DMS 273 (cell line): ENCODE results near the gene TASP1.

ENCODE experiments used
- DNase-seq: peaks from one replicate; lab custom pipeline; 2025; ENCODE audit not compliant: unreplicated experiment; lab: John Stamatoyannopoulos, UW

The TASP1 gene

DNA sequence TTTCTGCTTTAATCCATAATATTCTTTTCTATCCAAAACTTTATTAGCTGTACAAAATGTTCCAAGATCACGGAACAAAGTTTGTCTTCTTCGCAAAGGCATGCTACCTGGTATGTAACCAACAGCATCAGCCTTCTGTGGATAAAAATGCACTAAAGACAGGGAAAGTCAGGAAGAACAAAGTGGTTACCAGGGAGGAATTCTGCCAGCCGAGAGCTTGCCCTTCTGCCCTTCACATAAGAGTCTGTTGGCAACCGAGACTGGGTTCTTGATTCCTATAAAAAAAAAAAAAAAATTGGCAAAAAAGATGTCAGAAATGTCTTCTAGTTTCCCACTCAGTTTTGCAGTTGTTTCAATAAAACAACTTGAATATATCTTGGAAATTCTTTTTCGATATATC lies 58.0 kb downstream of the TASP1 start:
- DNase-seq: no peak

DNA sequence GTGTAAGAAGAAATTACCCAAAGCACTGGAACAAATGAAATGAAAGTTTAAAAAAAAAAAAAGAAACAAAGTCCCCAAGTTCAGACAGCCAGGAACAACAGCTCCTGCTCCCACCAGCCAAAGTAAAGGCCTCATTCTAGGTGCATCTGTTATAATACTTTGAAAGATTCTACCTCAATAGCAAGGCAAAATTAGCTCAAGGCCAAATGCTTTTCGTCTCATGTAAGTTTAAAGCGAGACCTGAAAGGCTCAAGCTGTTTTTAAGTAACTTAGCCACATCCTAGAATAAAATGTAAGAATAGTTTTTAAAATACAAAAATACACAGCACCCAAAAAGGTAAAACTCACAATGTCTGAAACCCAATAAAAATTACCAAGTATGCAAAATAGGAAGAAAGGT lies 64.7 kb downstream of the TASP1 start:
- no peak for DNase-seq

DNA sequence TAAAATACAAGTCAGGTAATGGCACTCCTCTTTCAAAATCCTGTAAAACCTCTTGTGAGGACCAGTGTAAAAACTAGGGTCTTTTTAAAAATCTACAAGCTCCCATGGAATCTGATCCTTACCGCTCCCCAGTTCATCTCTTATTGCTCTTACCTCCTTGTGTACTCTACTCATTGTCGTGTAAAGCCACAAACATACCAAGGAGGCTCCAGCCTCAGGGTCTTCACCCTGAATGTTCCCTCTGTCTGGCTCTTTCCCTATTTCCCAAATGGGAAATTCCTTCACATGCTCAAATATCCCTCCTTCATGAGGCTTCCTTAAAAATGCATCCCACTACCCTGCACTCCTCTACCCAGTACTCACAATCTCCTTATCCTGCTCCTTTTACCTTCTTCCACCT lies 67.1 kb downstream of the TASP1 start:
- no peak for DNase-seq

DNA sequence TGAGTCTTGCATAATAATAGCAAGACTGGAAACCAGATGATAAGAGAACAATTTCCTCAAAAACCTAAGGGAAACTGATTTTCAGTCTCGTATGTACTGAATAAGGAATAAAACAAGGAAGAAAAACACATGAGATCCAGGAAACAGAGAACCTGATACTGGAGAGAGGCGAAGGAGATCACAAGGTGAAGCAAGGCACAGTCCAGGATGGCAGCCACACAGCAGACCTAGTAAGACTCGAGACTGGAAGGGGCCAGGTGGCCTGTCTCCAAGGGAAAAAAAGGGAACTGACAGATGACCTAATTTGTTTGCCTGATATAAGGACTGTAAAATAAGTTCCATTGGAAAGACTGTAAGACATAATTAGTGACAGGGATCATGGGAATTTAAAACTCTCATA lies 71.1 kb downstream of the TASP1 start:
- peak; percentile 60 for DNase-seq

DNA sequence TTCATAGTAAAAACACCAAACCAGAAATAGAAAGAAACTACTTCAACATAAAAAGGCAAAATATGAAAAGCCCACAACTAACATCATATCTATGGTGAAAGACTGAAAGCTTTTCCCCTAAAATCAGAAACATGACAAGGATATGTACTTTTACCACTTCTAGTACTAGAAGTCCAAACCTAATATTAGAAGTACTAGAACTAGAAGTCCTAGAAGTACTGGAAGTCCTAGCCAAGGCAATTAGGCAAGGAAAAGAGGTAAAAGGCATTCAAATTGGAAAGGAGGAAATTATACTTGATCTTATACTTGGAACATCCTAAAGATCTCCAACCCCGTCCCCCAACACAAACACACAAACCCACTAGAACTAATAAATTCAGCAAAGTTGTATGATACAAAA lies 74.9 kb downstream of the TASP1 start:
- DNase-seq: no peak

DNA sequence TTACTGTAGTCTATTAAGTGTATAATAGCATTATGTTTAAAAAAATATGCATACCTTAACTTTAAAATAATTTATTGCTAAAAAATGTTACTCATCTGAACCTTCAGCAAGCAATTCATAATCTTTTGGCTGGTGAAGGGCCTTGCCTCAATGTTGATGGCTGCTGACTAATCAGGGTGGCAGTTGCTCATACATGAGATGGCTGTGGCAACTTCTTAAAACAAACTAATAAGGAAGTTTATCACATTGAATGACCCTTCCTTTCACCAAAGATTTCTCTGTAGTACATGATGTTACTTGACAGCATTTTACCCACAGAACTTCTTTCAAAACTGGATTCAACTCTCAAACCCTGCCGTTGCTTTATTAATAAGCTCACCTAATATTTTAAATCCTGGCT lies 84.0 kb downstream of the TASP1 start:
- no peak for DNase-seq

DNA sequence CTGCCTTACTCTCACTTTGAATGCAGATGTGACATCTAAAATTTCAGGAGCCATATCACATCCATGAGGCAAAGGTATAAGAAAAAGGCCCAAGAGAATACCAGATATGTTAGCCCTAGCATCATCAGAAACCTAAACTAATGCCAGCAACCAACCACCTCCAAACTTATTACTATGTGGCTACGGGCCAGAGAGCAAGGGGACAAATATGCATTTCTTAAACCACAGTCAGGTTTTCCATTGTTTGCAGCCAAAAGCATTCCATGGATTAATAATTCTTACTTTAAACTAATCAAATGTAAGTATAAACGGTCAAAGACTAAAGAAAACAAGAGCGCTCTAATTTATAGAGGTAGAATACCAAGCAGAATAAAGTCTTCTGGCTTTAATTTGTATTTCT lies 84.7 kb downstream of the TASP1 start:
- no peak for DNase-seq

DNA sequence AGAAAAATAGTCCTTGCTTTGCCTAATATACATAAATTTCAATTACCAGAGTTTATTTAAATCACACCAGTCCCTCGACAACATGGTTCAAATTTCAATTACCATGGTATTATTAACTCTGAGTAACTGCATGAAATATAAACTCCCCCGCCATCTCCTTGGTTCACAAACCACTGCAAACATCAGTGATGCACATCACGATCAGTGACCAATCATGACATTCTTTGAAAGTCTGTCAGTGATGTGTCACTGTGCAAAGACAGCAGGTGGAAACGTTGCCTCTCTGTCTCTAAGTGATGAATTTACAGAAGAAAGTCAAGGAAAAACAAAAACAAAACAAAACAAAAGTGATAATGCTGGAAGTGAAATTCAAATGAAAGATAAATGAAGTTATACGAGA lies 86.7 kb downstream of the TASP1 start:
- no peak for DNase-seq

DNA sequence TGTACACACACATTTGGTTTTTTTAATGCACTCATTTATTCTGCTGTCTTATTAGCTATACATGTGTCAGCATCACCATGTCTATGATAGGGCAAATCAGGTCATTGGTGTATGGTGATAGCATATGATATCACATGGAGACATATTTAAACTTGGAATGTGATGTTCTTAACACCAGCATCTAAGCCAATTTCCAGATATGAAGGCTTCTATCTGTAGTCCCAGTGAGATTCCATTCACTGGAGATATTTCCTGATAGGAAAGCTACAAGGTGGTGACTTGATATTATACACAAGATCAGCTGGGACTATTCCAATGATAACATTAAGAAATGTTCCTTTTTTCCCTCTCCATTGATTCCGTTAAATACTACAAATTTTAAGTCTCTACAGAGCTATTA lies 89.3 kb downstream of the TASP1 start:
- DNase-seq: no peak

DNA sequence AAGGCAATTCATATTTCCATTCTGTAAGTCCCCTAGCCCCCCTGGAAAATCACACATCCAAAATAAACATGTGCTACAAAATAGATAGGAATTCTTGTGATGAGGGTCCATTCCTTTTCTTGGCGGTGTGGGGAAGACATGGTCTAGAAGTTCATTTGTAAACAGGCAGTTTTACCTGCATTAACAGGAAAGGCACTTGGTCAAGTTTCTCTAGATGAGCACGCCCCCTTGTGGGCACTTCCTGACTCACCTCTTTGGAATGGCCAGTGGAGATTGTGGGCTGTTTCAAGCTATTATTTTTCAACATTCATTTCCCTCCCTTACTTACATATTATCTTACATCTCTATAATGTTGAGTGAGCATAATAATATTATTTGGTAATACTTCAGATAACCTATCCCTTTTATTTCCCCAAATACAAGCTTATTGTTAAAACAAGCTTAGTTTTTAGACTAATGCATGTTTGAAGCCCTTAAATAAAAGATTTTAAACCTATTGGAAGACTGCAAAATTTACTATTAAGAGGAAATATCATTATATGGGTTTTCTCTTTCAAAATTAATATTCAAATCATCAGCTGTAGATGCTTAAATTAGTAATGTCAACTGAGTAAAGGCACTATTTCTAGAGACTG lies 92.1 kb downstream of the TASP1 start:
- DNase-seq: peak; percentile 83

DNA sequence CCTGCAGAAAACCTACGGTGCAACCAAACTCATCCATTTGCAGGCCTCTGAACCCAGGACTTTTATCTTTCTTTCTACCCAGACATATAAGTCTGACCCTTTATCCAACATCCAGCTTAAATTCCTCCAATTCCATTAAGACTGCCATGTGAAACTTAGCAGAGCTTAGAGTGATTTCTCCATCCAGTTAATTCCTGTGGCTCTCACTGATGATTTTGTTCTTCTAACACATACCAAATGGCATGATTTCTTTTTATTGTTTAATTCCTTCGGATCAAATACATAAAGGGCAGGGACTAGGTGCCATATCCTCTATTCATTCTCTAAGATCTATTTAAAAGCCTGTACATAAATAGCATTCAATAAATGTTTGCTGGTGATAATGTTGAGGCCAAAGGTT lies 92.9 kb downstream of the TASP1 start:
- DNase-seq: no peak

DNA sequence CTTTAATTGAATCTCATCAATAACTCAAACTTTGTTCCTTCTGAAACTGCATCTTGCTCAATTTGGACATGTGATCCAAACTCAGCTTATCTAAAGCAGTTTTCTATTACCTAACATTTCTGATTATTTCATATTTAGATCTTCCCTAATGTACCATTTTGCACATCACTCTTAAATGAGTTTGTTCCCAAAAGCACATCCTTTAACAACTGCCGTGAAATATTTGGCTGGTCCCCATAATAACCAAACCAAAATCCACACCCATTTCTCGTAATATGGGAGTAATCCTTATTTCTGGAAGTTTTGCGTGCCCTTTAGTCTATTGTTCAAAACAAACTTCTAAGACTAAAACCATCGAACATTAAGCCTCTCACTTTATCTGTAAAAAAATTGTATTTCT lies 94.9 kb downstream of the TASP1 start:
- no peak for DNase-seq

DNA sequence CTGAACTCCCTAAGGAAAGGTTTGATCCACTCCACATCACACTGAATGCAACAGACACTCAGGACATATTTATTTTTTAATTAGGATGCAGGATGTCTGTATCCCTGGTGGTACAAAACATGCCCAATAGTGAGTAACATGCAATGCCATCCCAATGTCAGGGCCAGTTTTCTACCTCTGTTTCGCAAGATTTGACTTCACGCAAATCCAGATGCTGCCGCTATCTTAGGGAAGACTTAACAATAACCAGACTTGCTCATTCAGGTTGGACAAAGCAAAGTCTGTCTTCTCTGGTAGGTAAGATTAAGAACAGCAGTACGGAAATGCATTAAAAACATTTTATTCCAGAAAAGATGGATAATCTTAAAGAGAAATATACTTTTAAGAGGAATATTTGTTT lies 103.1 kb downstream of the TASP1 start:
- DNase-seq: no peak

DNA sequence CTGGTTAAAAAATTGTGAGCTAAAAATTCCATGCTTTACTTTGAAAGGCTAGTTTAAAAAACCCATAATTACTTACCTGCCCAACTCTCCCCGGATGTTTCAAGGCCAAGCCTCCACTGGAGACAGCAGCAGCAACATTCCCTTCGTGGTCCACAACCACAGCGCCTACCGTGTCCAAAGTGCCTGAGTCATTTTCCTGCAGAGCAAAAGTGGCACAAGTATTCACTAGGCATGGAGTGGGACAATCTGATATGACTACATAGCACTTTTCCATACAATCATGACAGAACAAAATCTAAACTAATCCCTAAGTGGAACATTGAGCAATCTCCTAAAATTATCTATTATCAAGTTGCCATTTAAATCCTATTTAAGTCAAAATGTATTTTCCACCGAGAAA lies 104.8 kb downstream of the TASP1 start:
- no peak for DNase-seq

DNA sequence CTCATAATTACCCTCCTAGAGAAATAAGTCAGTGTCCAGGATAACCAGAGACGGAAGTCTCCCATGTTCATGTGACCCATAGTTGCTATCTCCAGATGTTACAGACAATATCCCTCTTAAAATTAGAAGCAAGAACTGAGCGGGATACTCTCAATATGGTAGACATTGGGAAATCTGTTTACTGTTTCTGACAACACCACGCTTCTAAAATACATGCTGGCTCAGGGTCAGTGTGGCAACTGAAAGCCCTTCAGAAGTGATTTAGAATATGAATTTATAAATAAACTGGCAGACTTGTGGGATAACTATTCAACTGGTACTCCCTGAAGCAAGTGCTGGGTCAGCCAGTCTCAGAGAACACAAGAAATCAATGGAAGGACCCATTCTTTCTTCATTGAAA lies 108.6 kb downstream of the TASP1 start:
- DNase-seq: no peak

DNA sequence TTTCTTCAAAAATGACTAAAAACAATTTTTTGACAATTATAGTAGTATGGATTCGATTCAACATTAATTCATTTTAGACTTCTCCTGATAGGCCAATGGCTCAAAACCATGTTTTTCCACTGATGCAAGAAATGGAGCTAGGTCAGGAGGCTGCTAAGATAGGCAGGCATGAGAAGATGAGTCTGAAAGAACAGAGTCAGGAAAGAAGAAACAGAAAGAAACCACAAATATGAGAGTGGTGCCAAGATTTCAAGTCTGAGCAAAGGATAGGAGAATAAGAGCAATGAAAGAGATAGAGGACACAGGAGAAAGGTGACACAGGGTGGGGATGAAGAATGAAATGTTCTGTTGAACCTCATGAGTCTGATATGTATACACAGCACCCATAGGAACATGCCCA lies 112.2 kb downstream of the TASP1 start:
- no peak for DNase-seq

DNA sequence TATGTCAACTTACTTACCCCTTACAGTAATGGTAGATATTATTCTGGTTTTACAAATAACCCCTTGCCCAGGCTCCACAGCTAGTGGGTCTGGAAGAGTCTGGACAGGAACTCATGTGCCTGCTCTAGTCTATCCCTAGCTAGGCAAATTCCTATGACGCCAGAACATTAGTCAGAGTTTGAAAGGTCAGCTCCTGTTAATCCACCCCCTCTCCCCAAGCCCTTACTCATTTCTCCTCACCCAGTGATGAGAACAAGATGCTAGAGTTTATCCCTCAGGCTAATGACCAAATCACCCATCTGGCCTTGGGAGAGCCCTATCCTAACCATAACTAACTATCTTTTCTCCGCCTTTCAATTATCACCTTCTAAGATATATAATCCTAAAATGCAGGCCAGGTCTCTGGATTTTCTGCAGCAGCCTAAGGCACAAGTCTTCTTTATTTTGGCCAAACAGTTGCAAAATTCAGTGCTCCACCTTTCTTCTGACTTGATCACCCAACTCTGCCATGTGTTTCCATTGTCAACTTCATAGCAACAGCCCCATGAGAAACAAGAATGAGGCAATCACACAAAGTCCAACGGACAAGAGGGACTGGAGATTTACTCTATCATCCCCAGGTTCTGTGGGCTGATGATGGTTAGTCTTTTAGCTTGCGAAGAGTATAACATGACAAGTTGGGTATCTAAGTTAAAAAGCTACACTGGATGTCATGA lies 113.3 kb downstream of the TASP1 start:
- no peak for DNase-seq

DNA sequence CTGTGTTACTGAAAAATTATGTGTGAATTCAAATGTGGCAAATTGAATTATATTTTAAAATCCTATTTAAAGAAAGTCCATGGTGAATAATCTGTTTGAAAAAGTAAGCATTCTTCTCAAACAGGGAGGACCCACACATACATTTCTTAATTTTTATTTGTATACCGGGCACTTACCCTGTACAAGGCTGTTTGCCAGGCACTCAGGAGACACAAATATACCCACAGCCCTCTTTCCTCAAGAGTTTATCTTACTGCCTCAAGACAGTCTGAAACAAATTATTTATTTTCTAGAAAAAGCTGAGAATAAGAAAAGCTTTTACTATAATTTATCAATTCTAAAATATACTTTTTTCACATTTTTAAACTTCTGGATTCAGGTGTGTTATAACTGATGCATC lies 114.4 kb downstream of the TASP1 start:
- no peak for DNase-seq

DNA sequence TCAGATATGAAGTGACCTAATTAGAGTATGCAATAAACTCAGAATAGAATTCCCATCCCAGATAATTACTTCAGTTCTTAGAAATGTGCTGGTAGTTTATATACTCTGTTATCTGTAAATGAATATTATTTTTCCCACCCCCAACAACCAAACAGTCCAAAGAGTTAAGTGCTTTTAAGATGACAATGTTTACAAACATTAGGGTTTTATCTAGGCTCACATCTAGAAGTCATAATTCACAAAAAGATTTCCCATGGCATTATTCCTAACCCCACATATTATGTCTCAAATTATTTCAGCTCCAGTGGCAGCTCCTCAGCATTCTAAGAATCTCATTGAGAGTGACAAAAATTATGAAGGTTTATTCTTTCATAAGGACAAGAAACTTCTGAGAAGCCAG lies 120.9 kb downstream of the TASP1 start:
- no peak for DNase-seq

DNA sequence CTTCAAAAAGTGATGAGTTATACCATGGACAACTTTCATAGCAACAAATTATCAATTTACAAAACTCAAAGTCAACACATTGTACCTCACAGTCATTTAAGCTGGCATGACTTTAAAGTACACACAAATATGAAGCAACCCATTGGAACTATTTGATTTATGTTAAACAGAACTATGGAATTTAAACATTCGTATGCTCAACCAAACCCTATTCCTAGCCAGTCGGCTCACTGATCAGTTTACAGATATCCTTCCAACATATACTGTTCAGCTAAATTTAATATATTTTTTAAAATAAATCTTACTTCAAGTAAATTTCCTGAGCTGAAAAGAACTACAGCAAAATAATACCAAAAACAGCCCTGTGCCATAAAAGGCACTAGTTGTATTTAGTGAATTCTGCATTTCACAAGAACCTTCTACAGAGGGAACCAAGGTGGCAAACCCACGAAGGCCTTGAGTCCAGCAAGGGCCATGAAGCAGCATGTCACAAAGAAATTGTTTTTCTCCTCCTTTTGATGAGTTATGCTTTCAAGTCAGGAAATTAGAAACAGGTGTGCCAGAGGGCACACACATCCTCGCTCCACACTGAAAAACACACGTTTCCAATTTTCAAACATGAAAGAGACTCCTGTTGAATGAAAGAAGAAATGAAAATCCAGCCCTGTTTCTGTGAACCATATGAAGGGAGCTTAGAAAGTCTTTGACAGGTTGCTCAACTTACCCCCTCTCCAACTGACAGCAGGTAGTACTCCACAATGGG lies 122.8 kb downstream of the TASP1 start:
- no peak for DNase-seq

DNA sequence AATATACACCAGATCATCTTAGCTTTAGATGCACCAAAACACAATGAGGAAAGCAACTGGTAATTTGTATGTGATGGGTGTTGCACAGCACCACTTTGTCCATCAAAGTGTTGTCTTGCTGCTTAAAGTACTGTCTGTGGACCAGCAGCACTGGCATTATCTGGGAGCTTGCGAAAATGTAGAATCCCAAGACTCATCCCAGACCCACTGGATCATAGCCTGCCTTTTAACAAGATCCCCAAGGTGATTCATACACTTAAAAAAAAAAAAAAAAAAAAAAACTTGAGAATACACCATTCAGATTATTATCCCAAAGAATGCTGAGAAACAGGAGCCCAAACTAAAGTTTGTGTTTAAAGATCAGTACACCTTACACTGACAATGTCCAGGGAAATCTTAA lies 123.4 kb downstream of the TASP1 start:
- no peak for DNase-seq

DNA sequence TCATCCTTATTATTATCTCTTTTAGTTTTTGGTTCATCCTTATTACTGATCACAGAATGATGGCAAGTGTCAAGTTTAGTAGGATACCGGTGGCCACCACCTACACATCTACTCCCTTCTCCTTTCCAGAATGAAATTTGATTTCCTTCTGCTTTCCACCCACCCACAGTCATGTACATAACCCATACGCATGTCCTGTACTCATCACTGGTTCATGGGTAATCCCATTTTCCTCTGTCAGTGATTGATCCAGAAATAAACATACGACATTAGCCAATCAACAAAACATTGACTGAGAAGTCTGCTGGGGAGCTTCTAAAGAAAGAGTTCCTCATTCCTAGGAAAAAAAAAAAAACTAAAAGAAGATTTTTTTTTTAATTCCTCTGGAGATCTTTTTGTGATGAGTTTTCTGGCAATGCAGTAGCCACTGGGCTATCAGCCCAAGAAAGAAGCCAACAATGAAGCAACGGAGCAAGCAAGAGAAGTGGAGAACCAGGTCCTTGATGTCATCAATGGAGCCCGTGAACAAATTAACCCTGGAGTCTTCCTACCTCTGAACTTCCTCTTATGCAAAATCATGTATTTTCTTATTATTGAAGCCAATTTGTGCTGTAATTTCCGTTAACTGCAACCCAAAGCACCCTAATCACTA lies 127.8 kb downstream of the TASP1 start:
- DNase-seq: no peak
